ENCODE results near the gene OR2F1.

OR2F1 gene

DNA sequence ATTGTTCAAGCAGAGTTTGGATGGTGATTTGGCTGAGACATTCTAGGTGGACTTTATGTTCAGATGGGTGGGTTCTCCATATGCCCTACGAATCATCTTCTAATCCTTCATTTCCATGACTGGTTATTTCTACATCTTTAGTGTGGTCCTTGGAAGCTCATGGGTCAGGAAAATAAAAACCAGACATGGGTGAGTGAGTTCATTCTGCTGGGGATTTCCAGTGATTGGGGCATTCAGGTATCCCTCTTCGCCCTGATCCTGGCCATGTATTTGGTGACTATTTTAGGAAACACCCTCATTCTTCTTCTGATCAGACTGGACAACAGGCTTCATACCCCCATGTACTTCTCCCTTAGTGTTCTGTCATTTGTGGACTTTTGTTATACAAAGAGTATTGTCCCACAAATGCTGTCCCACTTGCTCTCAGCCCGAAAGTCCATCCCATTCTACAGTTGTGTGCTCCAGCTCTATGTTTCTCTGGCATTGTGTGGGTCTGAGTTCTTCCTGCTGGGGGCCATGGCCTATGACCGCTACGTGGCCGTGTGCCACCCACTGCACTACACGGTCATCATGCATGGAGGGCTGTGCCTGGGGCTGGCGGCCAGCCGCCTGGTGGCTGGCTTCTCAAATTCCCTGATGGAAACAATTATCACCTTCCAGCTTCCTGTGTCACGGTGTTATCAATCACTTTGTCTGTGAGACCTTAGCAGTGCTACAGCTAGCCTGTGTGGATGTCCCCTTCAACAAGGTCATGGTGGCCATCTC, 26.3 kb downstream of the OR2F1 start:
- TF ChIP-seq, protein P1, sequence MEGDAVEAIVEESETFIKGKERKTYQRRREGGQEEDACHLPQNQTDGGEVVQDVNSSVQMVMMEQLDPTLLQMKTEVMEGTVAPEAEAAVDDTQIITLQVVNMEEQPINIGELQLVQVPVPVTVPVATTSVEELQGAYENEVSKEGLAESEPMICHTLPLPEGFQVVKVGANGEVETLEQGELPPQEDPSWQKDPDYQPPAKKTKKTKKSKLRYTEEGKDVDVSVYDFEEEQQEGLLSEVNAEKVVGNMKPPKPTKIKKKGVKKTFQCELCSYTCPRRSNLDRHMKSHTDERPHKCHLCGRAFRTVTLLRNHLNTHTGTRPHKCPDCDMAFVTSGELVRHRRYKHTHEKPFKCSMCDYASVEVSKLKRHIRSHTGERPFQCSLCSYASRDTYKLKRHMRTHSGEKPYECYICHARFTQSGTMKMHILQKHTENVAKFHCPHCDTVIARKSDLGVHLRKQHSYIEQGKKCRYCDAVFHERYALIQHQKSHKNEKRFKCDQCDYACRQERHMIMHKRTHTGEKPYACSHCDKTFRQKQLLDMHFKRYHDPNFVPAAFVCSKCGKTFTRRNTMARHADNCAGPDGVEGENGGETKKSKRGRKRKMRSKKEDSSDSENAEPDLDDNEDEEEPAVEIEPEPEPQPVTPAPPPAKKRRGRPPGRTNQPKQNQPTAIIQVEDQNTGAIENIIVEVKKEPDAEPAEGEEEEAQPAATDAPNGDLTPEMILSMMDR (IDR thresholded peaks at IDR 0.05; ENCODE audit: low read depth, low read length), result no peak
- no peak overlapping the region for H3K4me3 ChIP-seq (replicated peaks in 1 of 2; ENCODE audit: low read depth in 2 of 2, low read length in 2 of 2)
- peak in 1 of 2 donors; percentile 54 for DNase-seq (ENCODE audit: low read depth in 2 of 2)

DNA sequence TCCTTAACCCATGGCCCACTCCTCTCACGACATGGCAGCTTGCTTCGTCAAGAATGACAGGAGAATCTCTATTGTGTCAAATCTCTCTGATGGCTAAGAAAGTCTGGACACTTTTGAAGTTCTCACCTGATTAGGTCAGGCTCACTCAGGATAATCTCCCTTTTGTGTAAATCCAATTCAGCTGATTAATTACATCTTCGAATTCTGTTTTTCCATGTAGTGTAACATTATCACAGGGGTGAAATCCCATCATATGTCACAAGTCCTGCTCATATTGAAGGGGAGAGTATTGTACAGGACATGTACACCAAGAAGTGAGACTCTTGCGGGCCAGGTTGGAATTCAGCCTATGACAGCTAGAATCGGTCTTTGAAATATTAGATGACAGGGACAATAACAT, 29.3 kb downstream of the OR2F1 start:
- no peak overlapping the region for H3K4me3 ChIP-seq (replicated peaks in 1 of 2; ENCODE audit: low read depth in 2 of 2, low read length in 2 of 2)
- no peak for DNase-seq (ENCODE audit: low read depth in 2 of 2)
- TF ChIP-seq, protein P1 (IDR thresholded peaks at IDR 0.05; ENCODE audit: low read depth, low read length), result no peak

DNA sequence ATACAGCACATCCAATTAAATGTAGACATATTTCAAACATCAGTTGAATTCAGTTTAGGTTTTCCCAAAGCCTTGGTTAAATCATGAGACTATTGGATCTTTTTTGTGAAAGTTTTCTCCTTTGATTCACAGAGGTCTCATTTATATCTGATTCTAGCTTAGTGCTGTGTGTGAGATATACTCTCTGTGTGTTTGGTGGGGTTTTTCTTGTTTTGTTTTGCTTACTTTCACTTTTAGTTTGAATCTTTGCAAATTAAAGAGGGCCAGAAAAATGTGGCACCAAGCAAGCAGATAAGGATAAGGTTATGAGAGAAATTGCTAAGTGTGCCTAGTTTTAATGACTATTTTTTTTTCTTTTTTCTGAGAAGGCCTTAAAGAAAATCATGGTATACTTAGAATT, 32.9 kb downstream of the OR2F1 start:
- H3K4me3 ChIP-seq (replicated peaks in 1 of 2; ENCODE audit: low read depth in 2 of 2, low read length in 2 of 2), result no peak overlapping the region
- DNase-seq (ENCODE audit: low read depth in 2 of 2), result no peak
- TF ChIP-seq, protein P1 (IDR thresholded peaks at IDR 0.05; ENCODE audit: low read depth, low read length), result no peak

DNA sequence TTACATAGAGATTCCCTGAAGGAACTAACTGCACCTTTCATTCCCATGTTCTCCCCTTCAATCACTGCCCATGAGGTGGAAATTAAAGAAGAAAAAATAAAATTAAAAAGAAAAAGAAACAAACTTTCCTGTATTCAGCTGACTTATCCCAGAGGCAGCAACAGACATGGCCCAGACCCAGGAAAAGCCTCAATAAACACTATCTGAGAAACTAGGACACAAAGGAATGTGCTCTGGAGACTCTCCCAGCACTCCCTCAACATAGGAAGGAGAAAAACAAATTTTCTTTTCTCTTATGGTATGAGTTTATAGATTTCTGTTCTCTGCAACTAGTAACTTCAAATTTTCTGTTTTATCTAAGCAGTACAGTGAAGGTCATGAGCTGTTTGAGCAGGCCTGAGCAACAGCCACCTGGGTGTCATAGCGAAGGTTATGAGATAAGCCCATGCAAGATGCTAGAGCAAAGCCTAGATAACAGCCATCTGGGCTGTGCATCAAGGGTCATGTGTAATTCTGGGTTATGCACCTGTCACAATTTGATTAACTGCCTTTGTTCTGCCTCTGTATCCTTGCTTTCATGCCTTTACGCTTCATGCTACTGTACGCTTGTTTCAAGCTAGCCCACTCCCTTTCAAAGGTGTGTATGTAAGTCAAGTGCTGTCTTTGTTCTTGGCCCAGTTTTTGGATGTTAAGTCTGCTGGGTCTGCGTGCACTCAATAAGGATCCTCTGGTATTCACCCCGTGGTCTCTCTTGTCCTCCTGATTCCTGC, 34.5 kb downstream of the OR2F1 start:
- peak; percentile 35 to 64 for DNase-seq (ENCODE audit: low read depth in 2 of 2)
- TF ChIP-seq, protein P1 (IDR thresholded peaks at IDR 0.05; ENCODE audit: low read depth, low read length), result no peak
- no peak overlapping the region for H3K4me3 ChIP-seq (replicated peaks in 1 of 2; ENCODE audit: low read depth in 2 of 2, low read length in 2 of 2)

DNA sequence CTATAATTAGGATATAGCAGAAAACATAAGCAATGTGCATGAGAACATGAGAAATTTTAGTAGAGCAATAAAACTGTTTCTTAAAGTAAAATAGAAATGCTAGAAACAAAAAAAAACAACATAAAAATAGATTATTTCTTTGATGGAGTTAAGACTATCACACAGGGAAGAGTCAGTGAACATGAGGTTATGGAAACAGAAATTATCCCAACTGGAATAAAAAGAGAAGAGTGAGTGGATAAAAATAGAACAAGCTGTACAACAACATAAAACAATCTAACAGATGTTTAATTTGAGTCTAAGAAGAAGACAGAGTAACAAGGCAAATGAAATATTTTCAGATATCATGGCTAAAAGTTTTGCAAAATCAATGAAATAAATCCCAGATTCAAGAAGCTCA, 38.0 kb downstream of the OR2F1 start:
- TF ChIP-seq, protein P1 (IDR thresholded peaks at IDR 0.05; ENCODE audit: low read depth, low read length), result no peak
- no peak for DNase-seq (ENCODE audit: low read depth in 2 of 2)
- no peak overlapping the region for H3K4me3 ChIP-seq (replicated peaks in 1 of 2; ENCODE audit: low read depth in 2 of 2, low read length in 2 of 2)

DNA sequence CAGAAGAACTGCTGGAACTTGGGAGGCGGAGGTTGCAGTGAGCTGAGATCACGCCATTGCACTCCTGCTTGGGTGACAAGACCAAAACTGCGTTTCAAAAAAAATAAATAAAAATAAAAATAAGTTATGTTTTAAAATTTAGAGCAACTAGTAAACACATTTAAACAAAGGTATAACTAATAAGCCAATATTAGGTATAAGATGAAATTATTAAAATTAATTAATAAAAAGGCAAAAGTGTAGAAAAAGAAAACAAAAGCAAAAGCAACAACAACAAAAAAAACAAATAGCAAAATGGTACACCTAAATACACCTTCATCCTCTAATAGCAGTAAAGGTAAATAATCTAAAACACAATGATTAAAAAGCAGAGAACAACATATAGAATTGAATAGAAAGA, 39.3 kb downstream of the OR2F1 start:
- TF ChIP-seq, protein P1 (IDR thresholded peaks at IDR 0.05; ENCODE audit: low read depth, low read length), result no peak
- no peak overlapping the region for H3K4me3 ChIP-seq (replicated peaks in 1 of 2; ENCODE audit: low read depth in 2 of 2, low read length in 2 of 2)
- DNase-seq (ENCODE audit: low read depth in 2 of 2), result no peak

Measured in cardiac fibroblast (primary cell).